Mammary epithelial cell (primary cell): ENCODE results near the gene SLC1A5.

ENCODE experiments used
- EZH2 ChIP-seq: IDR thresholded peaks from 2 replicates; pipeline ENCODE4 v1.6.1; 2012; ENCODE audit warnings: low read length, inconsistent platforms, borderline replicate concordance
- TF ChIP-seq, protein P1 (sequence below), 2 donors: IDR thresholded peaks in 1 of 2; conservative IDR thresholded peaks in 1 of 2; 2 replicates each; pipeline ENCODE4 v1.5.1; 2011 to 2012; ENCODE audit warnings: inconsistent platforms in 2 of 2, low read length in 2 of 2, mild to moderate bottlenecking in 2 of 2, control low read depth in 1 of 2, low read depth in 1 of 2; ENCODE audit not compliant: insufficient read depth in 1 of 2; ENCODE audit errors: extremely low read depth in 1 of 2

DNA sequence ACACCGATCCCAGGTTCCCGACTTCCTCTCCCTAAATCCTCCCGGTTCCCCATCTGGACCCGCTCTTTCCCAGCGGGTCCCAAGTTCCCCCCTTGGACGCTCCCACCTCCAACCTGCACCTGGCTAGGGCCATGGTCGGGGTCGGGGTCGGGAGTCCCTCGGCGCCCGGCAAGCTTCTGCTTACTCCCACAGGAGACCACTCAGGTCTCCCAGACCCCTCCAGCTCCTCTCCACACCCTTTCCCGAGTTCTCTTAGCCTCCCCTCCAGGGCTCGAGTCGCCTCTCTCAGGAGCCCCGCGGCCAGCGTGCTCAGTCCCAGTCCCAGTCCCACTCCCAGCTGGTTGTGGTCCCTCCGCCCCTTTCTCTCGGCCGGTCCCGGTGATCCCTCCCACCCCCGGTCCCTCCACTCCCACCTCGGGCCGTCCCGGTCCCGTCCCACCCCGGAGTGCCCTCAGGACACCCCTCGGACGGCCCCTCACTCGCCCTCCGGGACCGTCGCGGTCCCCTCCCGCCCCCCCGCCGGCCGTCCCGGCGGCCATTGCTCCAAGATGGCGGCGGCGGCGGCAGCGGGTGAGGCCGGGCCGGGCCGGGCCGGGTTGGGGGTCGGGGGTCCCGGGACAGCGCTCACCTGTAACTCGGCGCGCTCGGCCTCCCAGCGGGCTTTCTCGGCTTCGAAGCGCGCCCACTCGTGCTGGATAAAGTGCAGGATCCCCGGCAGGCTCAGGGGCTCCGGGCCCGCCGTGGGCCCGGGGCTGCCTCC, 42.7 kb downstream of the SLC1A5 start, which contains the start of gene FKRP:
- TF ChIP-seq, protein P1, sequence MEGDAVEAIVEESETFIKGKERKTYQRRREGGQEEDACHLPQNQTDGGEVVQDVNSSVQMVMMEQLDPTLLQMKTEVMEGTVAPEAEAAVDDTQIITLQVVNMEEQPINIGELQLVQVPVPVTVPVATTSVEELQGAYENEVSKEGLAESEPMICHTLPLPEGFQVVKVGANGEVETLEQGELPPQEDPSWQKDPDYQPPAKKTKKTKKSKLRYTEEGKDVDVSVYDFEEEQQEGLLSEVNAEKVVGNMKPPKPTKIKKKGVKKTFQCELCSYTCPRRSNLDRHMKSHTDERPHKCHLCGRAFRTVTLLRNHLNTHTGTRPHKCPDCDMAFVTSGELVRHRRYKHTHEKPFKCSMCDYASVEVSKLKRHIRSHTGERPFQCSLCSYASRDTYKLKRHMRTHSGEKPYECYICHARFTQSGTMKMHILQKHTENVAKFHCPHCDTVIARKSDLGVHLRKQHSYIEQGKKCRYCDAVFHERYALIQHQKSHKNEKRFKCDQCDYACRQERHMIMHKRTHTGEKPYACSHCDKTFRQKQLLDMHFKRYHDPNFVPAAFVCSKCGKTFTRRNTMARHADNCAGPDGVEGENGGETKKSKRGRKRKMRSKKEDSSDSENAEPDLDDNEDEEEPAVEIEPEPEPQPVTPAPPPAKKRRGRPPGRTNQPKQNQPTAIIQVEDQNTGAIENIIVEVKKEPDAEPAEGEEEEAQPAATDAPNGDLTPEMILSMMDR (conservative IDR thresholded peaks at IDR 0.05 in 1 of 2, IDR thresholded peaks at IDR 0.05 in 1 of 2; ENCODE audit: extremely low read depth in 1 of 2, insufficient read depth in 1 of 2, low read depth in 1 of 2, low read length in 2 of 2): no peak
- no peak for TF ChIP-seq EZH2
